HepG2 (cell line): ENCODE data around the gene RPL5. TPM values are rescaled to one million over a fixed set of nuclear protein-coding genes. Genes with fewer than 3 reads are reported as not detected.
A peak's percentile ranks its signal among the peaks of the same experiment; 100 is the strongest.

ENCODE experiments used
- GPBP1L1 ChIP-seq: sonication (generic); formaldehyde crosslinking; IDR thresholded peaks from 2 replicates; pipeline ENCODE4 v1.5.0; 2020; ENCODE audit warnings: mild to moderate bottlenecking, missing genetic modification reagents
- HES4 ChIP-seq: sonication (generic); formaldehyde crosslinking; IDR thresholded peaks from 2 replicates; pipeline ENCODE4 v1.9.0; 2021; ENCODE audit warnings: mild to moderate bottlenecking, missing genetic modification reagents, borderline replicate concordance
- MLX ChIP-seq: IDR thresholded peaks from 2 replicates; pipeline ENCODE4 v1.6.1; 2016
- PCBP2 ChIP-seq: fragments of 200-400 bp; formaldehyde crosslinking; optimal IDR thresholded peaks from 2 replicates; pipeline ENCODE3; 2018; ENCODE audit warnings: low read length, low read depth; ENCODE audit not compliant: poor library complexity, severe bottlenecking
- PHF20 ChIP-seq: sonication (generic); formaldehyde crosslinking; IDR thresholded peaks from 2 replicates; pipeline ENCODE4 v1.5.0; 2020; ENCODE audit warnings: mild to moderate bottlenecking, missing genetic modification reagents
- SKIL ChIP-seq: sonication (generic); formaldehyde crosslinking; IDR thresholded peaks from 2 replicates; pipeline ENCODE4 v1.8.0; 2022; ENCODE audit warnings: missing genetic modification reagents, mild to moderate bottlenecking, moderate library complexity, borderline replicate concordance
- XRCC5 ChIP-seq: fragments of 200-400 bp; formaldehyde crosslinking; optimal IDR thresholded peaks from 2 replicates; pipeline ENCODE3; 2017; ENCODE audit warnings: mild to moderate bottlenecking, low read length
- ZBTB33 ChIP-seq: sonication (generic); formaldehyde crosslinking; IDR thresholded peaks from 2 replicates; pipeline ENCODE4 v1.4.0; 2020; ENCODE audit warnings: missing genetic modification reagents
- ZHX1 ChIP-seq: sonication (generic); formaldehyde crosslinking; IDR thresholded peaks from 2 replicates; pipeline ENCODE4 v1.8.1; 2022; ENCODE audit warnings: low read depth, mild to moderate bottlenecking, missing genetic modification reagents
- ZNF280D ChIP-seq: sonication (generic); formaldehyde crosslinking; IDR thresholded peaks from 2 replicates; pipeline ENCODE4 v1.5.1; 2020; ENCODE audit warnings: mild to moderate bottlenecking, missing genetic modification reagents
- ZNF737 ChIP-seq: sonication (generic); formaldehyde crosslinking; IDR thresholded peaks from 2 replicates; pipeline ENCODE4 v1.5.0; 2020; ENCODE audit warnings: missing genetic modification reagents, mild to moderate bottlenecking, borderline replicate concordance
- polyA plus RNA-seq, 8 experiments: library from polyadenylated mRNA; depleted of rRNA in 3 of 8; stranded (reverse) in 7 of 8; unstranded in 1 of 8; fragments of >200 nt; fragmentation: Illumina TruSeq in 4 of 8; extraction: Trizol in 4 of 8; gene quantifications; 2 replicates each; pipeline versions ENCODE4 v1.2.1 to v1.2.3, GENCODE V29; 2011 to 2016; ENCODE audit warnings: low read depth in 4 of 8, missing spikeins in 1 of 8, mixed read lengths in 1 of 8; ENCODE audit not compliant: insufficient read depth in 1 of 8
- total RNA-seq, 5 experiments: library from RNA; depleted of rRNA; stranded (reverse); fragments of >200 nt; fragmentation: Illumina TruSeq; extraction: Trizol; gene quantifications; 2 replicates each; pipeline ENCODE4 v1.2.3, GENCODE V29; 2016; ENCODE audit warnings: low read depth in 1 of 5

The RPL5 gene
- total and polyA plus RNA-seq, 2 of the 13 experiments (the other 11 are each of a cell fraction or from before 2014, with no cell fraction given): 2,304 to 2,520 TPM

- TF ChIP-seq XRCC5 (no peak), PHF20 (CRISPR knock-in tag) (no peak), GPBP1L1 (CRISPR knock-in tag) (no peak), HES4 (CRISPR knock-in tag) (no peak), ZNF737 (no peak), PCBP2 (no peak), MLX (CRISPR knock-in tag) (no peak), ZHX1 (CRISPR knock-in tag) (no peak), ZBTB33 (CRISPR knock-in tag) (no peak), SKIL (0 out of 2 replicates have a peak, but pooled peaks have one; percentile 14), ZNF280D (CRISPR knock-in tag) (no peak)
Observed at GRCh38 chr1:92886886-92887419, 55.1 kb downstream of the RPL5 start (continued).
